ENCODE results near the gene ETV3.

The ETV3 gene

DNA sequence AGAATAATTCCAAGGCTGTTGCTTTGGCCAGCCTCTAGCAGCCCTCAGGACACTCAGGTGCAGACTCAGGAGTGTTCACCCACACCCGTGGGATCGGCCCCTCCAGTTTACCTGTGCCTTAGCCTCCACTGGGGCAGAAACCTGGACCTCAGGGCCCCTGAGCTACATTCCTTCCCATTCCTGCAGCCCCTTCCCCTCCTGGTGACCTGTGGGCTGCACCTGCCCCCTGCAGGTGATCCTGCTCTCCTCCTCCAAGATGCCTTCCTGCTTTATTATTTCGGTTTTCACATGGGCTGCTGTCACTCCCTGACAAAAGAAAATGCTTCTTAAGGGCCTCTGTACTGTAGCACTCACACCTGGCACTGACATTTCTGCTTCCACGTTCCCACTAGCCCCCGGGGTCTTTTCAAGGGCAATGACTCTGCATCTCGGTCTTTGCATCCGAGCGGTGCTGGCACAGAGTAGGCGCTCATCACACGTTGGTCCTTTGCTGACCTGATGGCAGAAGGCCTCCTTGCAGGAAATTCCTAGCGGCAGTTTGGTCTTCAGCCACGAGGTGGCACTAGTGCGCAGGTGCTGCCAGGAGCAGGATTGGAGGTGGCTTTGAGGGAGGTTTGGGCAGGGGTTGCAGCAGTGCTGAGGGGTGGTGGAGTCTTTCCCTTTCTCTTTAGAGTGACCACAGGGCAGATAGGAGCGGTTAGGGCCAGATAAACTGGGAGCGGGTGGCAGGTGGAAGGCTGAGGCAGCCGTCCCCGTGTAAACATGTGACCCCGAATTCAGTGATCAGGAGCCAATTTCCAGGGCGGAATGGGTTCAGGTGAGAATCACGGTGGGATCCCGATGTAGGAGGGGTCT lies 25.3 kb upstream of the ETV3 start:
- H3K36me3 ChIP-seq (ENCODE audit: control insufficient read depth in 5 of 5, insufficient read depth in 5 of 5, low read length in 5 of 5), result no peaks in the 10 kb centered on the region
- no peak overlapping the region for H3K27ac ChIP-seq (ENCODE audit: low read depth, low read length)
- peaks cover 0 to 4% (median 4%) of the 10 kb centered on the region in 5 donors for H3K4me1 ChIP-seq (ENCODE audit: control insufficient read depth in 5 of 5, insufficient read depth in 5 of 5, low read length in 5 of 5)
- no peak overlapping the region for H3K9ac ChIP-seq (ENCODE audit: low read length in 5 of 5)
- H3K4me3 ChIP-seq (ENCODE audit: low read depth in 1 of 5, low read length in 5 of 5), result peak overlapping the region in 2 of 5 donors; percentile 8 to 48
- peaks cover 0 to 7% (median 3%) of the 10 kb centered on the region in 5 donors for H3K27me3 ChIP-seq (ENCODE audit: control insufficient read depth in 5 of 5, insufficient read depth in 4 of 5, low read length in 5 of 5)
- no peaks in the 10 kb centered on the region for H3K9me3 ChIP-seq (ENCODE audit: control insufficient read depth in 5 of 5, low read length in 5 of 5)

DNA sequence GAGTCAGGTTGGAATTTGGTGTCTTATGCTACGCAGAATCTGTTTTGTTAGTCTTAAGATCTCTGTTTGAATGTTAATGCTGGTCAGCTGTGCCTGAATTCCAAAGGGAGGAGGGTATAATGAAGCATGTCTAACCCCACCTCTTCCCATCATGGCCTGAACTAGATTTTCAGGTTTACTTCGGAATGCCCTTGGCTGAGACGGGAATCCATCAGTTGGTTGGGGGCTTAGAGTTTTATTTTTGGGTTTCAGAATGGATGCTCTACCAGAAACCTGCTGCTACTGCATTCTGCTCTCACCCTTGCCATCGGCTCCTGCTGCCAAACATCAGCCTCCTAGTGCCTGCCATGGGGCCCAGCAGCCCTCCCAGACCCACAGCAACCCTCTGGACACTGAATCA lies 24.1 kb upstream of the ETV3 start:
- Histone ChIP-seq H3K27me3 (ENCODE audit: control insufficient read depth in 5 of 5, insufficient read depth in 4 of 5, low read length in 5 of 5) (peaks cover 0 to 7% (median 3%) of the 10 kb centered on the region in 5 donors), H3K9ac (ENCODE audit: low read length in 5 of 5) (no peak overlapping the region), H3K4me3 (ENCODE audit: low read depth in 1 of 5, low read length in 5 of 5) (no peak overlapping the region), H3K4me1 (ENCODE audit: control insufficient read depth in 5 of 5, insufficient read depth in 5 of 5, low read length in 5 of 5) (peaks cover 0 to 8% (median 4%) of the 10 kb centered on the region in 5 donors), H3K9me3 (ENCODE audit: control insufficient read depth in 5 of 5, low read length in 5 of 5) (no peaks in the 10 kb centered on the region), H3K36me3 (ENCODE audit: control insufficient read depth in 5 of 5, insufficient read depth in 5 of 5, low read length in 5 of 5) (no peaks in the 10 kb centered on the region), H3K27ac (ENCODE audit: low read depth, low read length) (no peak overlapping the region)

DNA sequence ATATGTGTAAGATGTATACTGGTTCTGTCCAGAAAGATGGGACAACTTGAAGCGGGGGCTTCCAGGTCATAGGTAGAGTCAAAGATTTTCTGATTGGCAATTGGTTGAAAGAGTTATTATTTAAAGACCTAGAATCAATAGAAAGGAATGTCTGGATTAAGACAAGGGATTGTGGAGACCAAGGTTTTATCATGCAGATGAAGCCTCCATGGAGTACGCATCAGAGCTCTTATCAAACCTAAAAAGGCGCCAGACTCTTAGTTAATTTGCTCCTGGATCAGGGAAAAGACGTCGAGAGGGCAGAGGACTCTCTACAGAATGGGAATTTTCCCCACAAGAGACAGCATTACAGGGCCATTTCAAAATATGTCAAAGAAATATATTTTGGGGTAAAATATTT lies 23.7 kb upstream of the ETV3 start:
- Histone ChIP-seq H3K9me3 (ENCODE audit: control insufficient read depth in 5 of 5, low read length in 5 of 5) (no peaks in the 10 kb centered on the region), H3K27ac (ENCODE audit: low read depth, low read length) (no peak overlapping the region), H3K4me1 (ENCODE audit: control insufficient read depth in 5 of 5, insufficient read depth in 5 of 5, low read length in 5 of 5) (peaks cover 0 to 8% (median 4%) of the 10 kb centered on the region in 5 donors), H3K4me3 (ENCODE audit: low read depth in 1 of 5, low read length in 5 of 5) (no peak overlapping the region), H3K36me3 (ENCODE audit: control insufficient read depth in 5 of 5, insufficient read depth in 5 of 5, low read length in 5 of 5) (no peaks in the 10 kb centered on the region), H3K27me3 (ENCODE audit: control insufficient read depth in 5 of 5, insufficient read depth in 4 of 5, low read length in 5 of 5) (peaks cover 0 to 7% (median 3%) of the 10 kb centered on the region in 5 donors), H3K9ac (ENCODE audit: low read length in 5 of 5) (no peak overlapping the region)

DNA sequence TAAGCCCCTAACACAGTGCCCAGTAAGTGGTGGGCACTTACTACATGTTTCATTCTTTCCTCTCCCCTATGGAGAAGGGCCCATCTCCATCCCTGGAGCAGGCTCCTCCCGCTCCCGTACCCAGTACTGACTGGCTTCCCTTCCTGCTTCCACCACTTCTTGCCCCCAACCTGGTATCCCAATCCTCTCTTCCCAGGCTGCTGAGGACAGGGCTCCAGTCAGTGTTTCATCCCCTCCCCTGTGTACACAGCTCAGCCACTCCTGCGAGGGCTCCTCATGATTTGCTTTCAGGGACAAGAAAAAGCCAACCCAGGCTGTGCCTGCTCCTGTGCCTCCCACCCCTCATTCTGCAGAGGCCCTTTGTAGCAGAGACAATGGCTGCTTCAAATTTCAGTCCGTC lies 20.8 kb upstream of the ETV3 start:
- Histone ChIP-seq H3K27ac (ENCODE audit: low read depth, low read length) (no peak overlapping the region), H3K9me3 (ENCODE audit: control insufficient read depth in 5 of 5, low read length in 5 of 5) (no peaks in the 10 kb centered on the region), H3K4me3 (ENCODE audit: low read depth in 1 of 5, low read length in 5 of 5) (no peak overlapping the region), H3K4me1 (ENCODE audit: control insufficient read depth in 5 of 5, insufficient read depth in 5 of 5, low read length in 5 of 5) (peaks cover 4 to 34% (median 29%) of the 10 kb centered on the region in 5 donors), H3K36me3 (ENCODE audit: control insufficient read depth in 5 of 5, insufficient read depth in 5 of 5, low read length in 5 of 5) (no peaks in the 10 kb centered on the region), H3K9ac (ENCODE audit: low read length in 5 of 5) (no peak overlapping the region), H3K27me3 (ENCODE audit: control insufficient read depth in 5 of 5, insufficient read depth in 4 of 5, low read length in 5 of 5) (peaks cover 0 to 3% (median 0%) of the 10 kb centered on the region in 5 donors)

DNA sequence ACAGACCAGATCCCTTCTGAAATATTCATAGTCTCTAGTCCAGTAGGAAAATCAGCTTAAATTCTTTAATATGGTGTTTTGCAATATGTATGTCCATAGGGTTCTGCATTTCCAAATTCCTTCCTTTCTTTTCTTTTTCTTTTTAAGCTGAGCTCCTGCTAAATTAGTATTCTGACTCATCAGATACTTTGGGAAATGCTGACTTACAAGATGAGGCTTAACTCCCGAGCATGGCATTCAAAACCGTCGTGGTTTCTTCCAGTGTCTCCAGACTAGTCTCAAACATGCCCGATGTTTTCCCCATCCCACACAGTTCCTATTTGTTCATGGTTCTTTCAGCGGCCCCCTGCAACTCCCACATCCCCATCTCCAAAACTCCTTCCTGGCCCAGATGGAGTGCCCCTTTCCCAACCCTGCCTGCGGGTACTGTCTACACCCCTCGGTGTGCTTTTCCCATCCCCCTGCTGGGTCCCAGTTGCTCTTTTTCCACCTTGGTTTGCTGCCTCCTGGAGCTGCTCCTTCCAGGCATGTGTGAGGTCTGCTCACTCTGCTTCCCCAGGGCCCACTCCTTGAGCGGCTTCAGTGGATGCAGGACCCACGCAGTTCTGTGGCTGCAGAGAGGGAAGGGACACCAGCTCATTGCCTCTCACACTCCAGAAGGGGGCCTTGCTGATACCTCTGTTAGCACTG lies 19.5 kb upstream of the ETV3 start:
- Histone ChIP-seq H3K9ac (ENCODE audit: low read length in 5 of 5) (no peak overlapping the region), H3K4me1 (ENCODE audit: control insufficient read depth in 5 of 5, insufficient read depth in 5 of 5, low read length in 5 of 5) (peaks cover 4 to 39% (median 32%) of the 10 kb centered on the region in 5 donors), H3K9me3 (ENCODE audit: control insufficient read depth in 5 of 5, low read length in 5 of 5) (no peaks in the 10 kb centered on the region), H3K27me3 (ENCODE audit: control insufficient read depth in 5 of 5, insufficient read depth in 4 of 5, low read length in 5 of 5) (no peaks in the 10 kb centered on the region), H3K4me3 (ENCODE audit: low read depth in 1 of 5, low read length in 5 of 5) (no peak overlapping the region), H3K36me3 (ENCODE audit: control insufficient read depth in 5 of 5, insufficient read depth in 5 of 5, low read length in 5 of 5) (no peaks in the 10 kb centered on the region), H3K27ac (ENCODE audit: low read depth, low read length) (no peak overlapping the region)

DNA sequence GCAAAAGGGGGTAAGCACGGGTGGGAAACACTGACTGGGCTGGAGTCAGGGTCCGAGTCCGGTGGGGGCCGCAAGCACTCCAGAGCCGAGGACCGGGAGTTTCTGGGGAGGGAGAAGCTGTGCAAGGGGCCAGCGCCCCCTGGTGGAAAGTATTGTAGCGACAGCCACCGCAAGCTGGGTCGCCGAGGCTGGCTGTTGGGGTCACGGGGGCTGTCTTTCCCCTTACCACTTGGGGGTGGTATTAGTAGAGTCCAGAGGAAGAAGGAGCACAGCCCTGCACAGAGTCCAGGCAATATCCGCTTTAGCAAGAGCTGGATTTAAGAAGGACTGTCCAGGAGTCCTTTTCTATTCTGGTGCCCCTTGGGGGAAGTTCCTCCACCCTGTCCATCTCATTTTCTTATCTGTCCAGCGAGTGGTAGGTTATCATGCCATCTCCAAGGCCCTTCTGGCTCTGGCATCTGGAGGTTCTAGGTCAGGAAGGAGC lies 17.9 kb upstream of the ETV3 start:
- H3K4me1 ChIP-seq (ENCODE audit: control insufficient read depth in 5 of 5, insufficient read depth in 5 of 5, low read length in 5 of 5), result peaks cover 4 to 39% (median 32%) of the 10 kb centered on the region in 5 donors
- no peaks in the 10 kb centered on the region for H3K36me3 ChIP-seq (ENCODE audit: control insufficient read depth in 5 of 5, insufficient read depth in 5 of 5, low read length in 5 of 5)
- peak overlapping the region; percentile 96 for H3K27ac ChIP-seq (ENCODE audit: low read depth, low read length)
- H3K9ac ChIP-seq (ENCODE audit: low read length in 5 of 5), result peak overlapping the region in 3 of 5 donors; percentile 25 to 34 (median 32)
- H3K9me3 ChIP-seq (ENCODE audit: control insufficient read depth in 5 of 5, low read length in 5 of 5), result no peaks in the 10 kb centered on the region
- H3K27me3 ChIP-seq (ENCODE audit: control insufficient read depth in 5 of 5, insufficient read depth in 4 of 5, low read length in 5 of 5), result no peaks in the 10 kb centered on the region
- peak overlapping the region in 1 of 5 donors; percentile 47 for H3K4me3 ChIP-seq (ENCODE audit: low read depth in 1 of 5, low read length in 5 of 5)

DNA sequence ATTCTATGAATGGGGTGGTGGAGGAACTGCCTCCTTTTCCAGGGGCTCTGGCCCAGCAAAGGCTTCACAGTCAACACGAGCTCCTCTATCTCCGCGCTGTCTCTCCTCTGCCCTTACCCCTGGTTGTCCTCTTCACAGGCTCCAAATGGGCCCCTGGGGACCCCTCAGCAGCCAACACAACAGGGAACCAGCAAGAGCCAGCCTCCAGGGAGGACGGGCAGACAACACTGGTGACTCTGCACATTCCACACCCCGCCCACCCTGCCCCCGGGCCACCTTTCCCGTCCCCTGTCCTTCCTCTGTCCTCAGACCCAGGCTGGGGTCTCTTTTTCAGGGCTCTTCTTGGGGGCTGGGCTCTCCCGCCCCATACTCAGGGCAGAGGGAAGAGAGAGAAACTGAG lies 17.5 kb upstream of the ETV3 start:
- Histone ChIP-seq H3K9me3 (ENCODE audit: control insufficient read depth in 5 of 5, low read length in 5 of 5) (no peaks in the 10 kb centered on the region), H3K4me1 (ENCODE audit: control insufficient read depth in 5 of 5, insufficient read depth in 5 of 5, low read length in 5 of 5) (peaks cover 4 to 39% (median 32%) of the 10 kb centered on the region in 5 donors), H3K27me3 (ENCODE audit: control insufficient read depth in 5 of 5, insufficient read depth in 4 of 5, low read length in 5 of 5) (no peaks in the 10 kb centered on the region), H3K4me3 (ENCODE audit: low read depth in 1 of 5, low read length in 5 of 5) (peak overlapping the region in 4 of 5 donors; percentile 19 to 47 (median 26)), H3K27ac (ENCODE audit: low read depth, low read length) (peak overlapping the region; percentile 96), H3K9ac (ENCODE audit: low read length in 5 of 5) (peak overlapping the region in 3 of 5 donors; percentile 62 to 65 (median 62)), H3K36me3 (ENCODE audit: control insufficient read depth in 5 of 5, insufficient read depth in 5 of 5, low read length in 5 of 5) (no peaks in the 10 kb centered on the region)

DNA sequence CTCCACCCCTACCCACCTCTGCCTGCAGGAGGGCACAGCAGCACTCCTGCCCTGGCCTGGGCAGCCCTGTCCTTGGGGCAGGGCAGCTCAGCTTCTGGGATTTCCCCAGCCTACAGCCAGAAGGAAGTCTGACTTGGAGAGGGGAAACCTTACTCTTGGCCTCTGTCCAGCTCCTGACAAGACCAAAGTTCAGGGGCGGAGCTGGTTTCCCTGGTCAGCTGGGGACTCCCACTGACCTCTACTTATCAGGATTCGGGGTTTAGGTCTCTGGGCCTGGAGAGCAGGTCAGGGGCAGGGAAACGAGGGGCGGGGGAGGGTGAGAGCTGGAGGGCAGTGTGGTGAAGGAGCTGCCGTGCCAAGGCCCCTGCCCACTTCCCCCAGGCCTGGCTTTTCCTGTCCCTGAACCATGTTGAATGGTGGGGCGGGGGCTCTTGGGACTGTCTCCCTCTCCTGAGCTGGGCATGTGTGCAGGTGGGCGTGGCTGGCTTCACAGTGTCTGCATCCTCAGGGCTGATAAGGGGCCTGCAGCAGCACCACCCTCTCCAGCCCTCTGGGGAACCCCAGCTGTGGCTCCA lies 16.8 kb upstream of the ETV3 start:
- Histone ChIP-seq H3K4me3 (ENCODE audit: low read depth in 1 of 5, low read length in 5 of 5) (peak overlapping the region; percentile 19 to 40 (median 26)), H3K27ac (ENCODE audit: low read depth, low read length) (peak overlapping the region; percentile 96)

DNA sequence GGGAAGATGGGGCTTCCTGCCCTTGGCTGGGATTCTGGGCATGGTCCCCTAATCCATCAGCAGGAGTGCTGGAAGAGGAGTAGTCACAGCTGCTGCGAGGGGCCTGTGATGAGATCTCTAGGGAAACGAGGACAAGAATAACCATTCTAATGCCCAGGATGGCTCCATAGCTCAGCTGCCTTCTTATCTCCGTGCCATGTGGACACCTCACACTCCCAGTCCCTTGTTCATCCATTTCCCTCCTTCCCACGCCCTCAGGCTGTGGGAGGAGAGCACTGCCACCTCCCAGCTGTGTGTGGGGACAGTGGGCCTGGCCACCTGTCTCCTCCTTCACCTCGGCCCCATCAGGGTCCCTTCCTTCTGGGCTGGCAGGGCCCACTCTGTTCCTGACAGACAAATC lies 16.1 kb upstream of the ETV3 start:
- no peak overlapping the region for H3K4me3 ChIP-seq (ENCODE audit: low read depth in 1 of 5, low read length in 5 of 5)
- H3K36me3 ChIP-seq (ENCODE audit: control insufficient read depth in 5 of 5, insufficient read depth in 5 of 5, low read length in 5 of 5), result no peaks in the 10 kb centered on the region
- peak overlapping the region; percentile 96 for H3K27ac ChIP-seq (ENCODE audit: low read depth, low read length)
- H3K4me1 ChIP-seq (ENCODE audit: control insufficient read depth in 5 of 5, insufficient read depth in 5 of 5, low read length in 5 of 5), result peaks cover 4 to 39% (median 32%) of the 10 kb centered on the region in 5 donors
- H3K27me3 ChIP-seq (ENCODE audit: control insufficient read depth in 5 of 5, insufficient read depth in 4 of 5, low read length in 5 of 5), result no peaks in the 10 kb centered on the region
- peak overlapping the region in 4 of 5 donors; percentile 12 to 65 (median 51) for H3K9ac ChIP-seq (ENCODE audit: low read length in 5 of 5)
- no peaks in the 10 kb centered on the region for H3K9me3 ChIP-seq (ENCODE audit: control insufficient read depth in 5 of 5, low read length in 5 of 5)

More for the DNA sequence above, 16.8 kb upstream of the ETV3 start:
- no peaks in the 10 kb centered on the region for H3K9me3 ChIP-seq (ENCODE audit: control insufficient read depth in 5 of 5, low read length in 5 of 5)
- peak overlapping the region; percentile 12 to 65 (median 62) for H3K9ac ChIP-seq (ENCODE audit: low read length in 5 of 5)
- H3K4me1 ChIP-seq (ENCODE audit: control insufficient read depth in 5 of 5, insufficient read depth in 5 of 5, low read length in 5 of 5), result peaks cover 4 to 39% (median 32%) of the 10 kb centered on the region in 5 donors
- no peaks in the 10 kb centered on the region for H3K27me3 ChIP-seq (ENCODE audit: control insufficient read depth in 5 of 5, insufficient read depth in 4 of 5, low read length in 5 of 5)
- H3K36me3 ChIP-seq (ENCODE audit: control insufficient read depth in 5 of 5, insufficient read depth in 5 of 5, low read length in 5 of 5), result no peaks in the 10 kb centered on the region

Measured in subcutaneous abdominal adipose tissue (tissue), 5 donors.